Peyer's patch (tissue), 4 donors: ENCODE measurements around the gene FAM237B. TPM values are rescaled to one million over a fixed set of nuclear protein-coding genes. Genes with fewer than 3 reads are reported as not detected.

Experiments used
- DNase-seq, 3 donors: peaks; one replicate each; pipeline ENCODE4 v3.0.0-alpha.2; 2017 to 2019
- H3K27ac ChIP-seq, 4 donors: fragments of 200-600 bp; sonication (generic); one replicate each; pipeline ENCODE4 v1.5.1; 2016 to 2019
- H3K27me3 ChIP-seq, 2 donors: fragments of 200-600 bp; sonication (generic); one replicate each; pipeline ENCODE4 v1.5.1; 2019
- H3K36me3 ChIP-seq, 3 donors: fragments of 200-600 bp; sonication (generic); one replicate each; pipeline ENCODE4 v1.5.1; 2016 to 2019
- H3K4me1 ChIP-seq, 4 donors: fragments of 200-600 bp; sonication (generic); one replicate each; pipeline ENCODE4 v1.5.1; 2016 to 2019
- H3K4me3 ChIP-seq, 4 donors: fragments of 200-600 bp; sonication (generic); 1 replicate in 3 of 4; 2 replicates in 1 of 4; pipeline ENCODE4 v1.5.1; 2016 to 2019; ENCODE audit warnings: mild to moderate bottlenecking in 1 of 4
- H3K9me3 ChIP-seq, 4 donors: fragments of 200-600 bp; sonication (generic); one replicate each; pipeline ENCODE4 v1.5.1; 2016 to 2019; ENCODE audit warnings: mild to moderate bottlenecking in 1 of 4
- POLR2A ChIP-seq, 2 donors: fragments of 450-650 bp; IDR thresholded peaks; one replicate each; pipeline ENCODE4 v1.5.1; 2017; ENCODE audit warnings: antibody characterized with exemption in 2 of 2, mild to moderate bottlenecking in 2 of 2, moderate library complexity in 2 of 2
- total RNA-seq, 4 donors: library from RNA; depleted of rRNA; stranded (reverse); fragments of >200 nt; gene quantifications; one replicate each; pipeline ENCODE4 v1.1.0, GENCODE V29; 2016
- TF ChIP-seq, protein P1 (sequence below), 6 experiments: fragments of 450-650 bp in 4 of 6; fragments of 200-600 bp in 2 of 6; sonication (generic) in 1 of 6; IDR thresholded peaks; one replicate each; pipeline ENCODE4 v1.5.1; 2017 to 2019; ENCODE audit warnings: antibody characterized with exemption in 6 of 6, mild to moderate bottlenecking in 3 of 6, moderate library complexity in 1 of 6

FAM237B gene
- total RNA-seq, 4 donors from 2014 or later = not detected

DNA sequence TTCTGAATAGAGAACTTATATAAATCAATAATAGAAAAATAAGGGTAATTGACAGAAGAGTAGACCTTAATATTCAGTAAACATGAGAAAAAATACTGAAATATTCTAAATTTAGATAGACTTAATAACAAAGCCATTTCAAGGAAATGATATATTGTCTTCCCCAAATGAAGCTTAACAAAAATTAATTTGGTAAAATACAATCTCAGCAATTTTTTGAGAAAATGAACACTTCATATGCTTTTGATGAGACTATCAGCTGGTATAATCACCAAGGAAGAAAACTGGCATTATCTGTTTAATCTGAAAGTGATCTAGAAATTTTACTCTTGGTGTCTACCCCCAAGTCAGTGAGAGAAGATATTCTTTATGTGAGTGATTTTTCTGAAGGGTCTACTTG lies 1.7 kb upstream of the FAM237B start:
- peaks cover 0 to 8% (median 0%) of the 10 kb centered on the region in 4 donors for H3K4me1 ChIP-seq
- H3K4me3 ChIP-seq = no peak overlapping the region
- H3K27me3 ChIP-seq = peaks cover 0 to 14% of the 10 kb centered on the region in 2 donors
- H3K27ac ChIP-seq = no peak overlapping the region
- H3K9me3 ChIP-seq = no peaks in the 10 kb centered on the region
- H3K36me3 ChIP-seq = no peaks in the 10 kb centered on the region
- DNase-seq = no peak
- TF ChIP-seq, protein P1, sequence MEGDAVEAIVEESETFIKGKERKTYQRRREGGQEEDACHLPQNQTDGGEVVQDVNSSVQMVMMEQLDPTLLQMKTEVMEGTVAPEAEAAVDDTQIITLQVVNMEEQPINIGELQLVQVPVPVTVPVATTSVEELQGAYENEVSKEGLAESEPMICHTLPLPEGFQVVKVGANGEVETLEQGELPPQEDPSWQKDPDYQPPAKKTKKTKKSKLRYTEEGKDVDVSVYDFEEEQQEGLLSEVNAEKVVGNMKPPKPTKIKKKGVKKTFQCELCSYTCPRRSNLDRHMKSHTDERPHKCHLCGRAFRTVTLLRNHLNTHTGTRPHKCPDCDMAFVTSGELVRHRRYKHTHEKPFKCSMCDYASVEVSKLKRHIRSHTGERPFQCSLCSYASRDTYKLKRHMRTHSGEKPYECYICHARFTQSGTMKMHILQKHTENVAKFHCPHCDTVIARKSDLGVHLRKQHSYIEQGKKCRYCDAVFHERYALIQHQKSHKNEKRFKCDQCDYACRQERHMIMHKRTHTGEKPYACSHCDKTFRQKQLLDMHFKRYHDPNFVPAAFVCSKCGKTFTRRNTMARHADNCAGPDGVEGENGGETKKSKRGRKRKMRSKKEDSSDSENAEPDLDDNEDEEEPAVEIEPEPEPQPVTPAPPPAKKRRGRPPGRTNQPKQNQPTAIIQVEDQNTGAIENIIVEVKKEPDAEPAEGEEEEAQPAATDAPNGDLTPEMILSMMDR (IDR thresholded peaks at IDR 0.05) = no peak
- no peak for TF ChIP-seq POLR2A (IDR thresholded peaks at IDR 0.05)

DNA sequence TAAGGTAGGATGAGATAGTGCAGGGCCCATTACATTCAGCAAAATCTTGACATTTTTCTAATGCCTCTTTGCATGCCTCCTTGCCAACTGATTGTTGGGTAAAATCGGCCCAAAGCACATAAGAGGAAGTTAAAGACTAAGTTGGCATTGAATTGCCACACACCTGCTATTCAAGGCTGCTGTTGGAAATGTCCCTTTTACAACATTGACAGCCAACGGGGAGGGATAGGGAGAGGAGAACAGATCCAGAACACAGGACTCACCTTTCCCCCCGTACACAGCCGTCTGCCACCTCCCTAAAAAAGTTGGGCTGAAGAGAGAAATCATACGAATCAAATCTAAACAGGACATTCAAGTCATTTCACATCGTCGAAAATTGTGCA lies 695 bp downstream of the FAM237B start:
- H3K4me3 ChIP-seq = no peak overlapping the region
- H3K36me3 ChIP-seq = no peaks in the 10 kb centered on the region
- H3K27me3 ChIP-seq = peaks cover 0 to 14% of the 10 kb centered on the region in 2 donors
- DNase-seq = no peak
- H3K9me3 ChIP-seq = no peaks in the 10 kb centered on the region
- H3K27ac ChIP-seq = no peak overlapping the region
- peaks cover 0 to 8% (median 0%) of the 10 kb centered on the region in 4 donors for H3K4me1 ChIP-seq
- TF ChIP-seq, protein P1 (IDR thresholded peaks at IDR 0.05) = no peak
- TF ChIP-seq POLR2A (IDR thresholded peaks at IDR 0.05) = no peak

DNA sequence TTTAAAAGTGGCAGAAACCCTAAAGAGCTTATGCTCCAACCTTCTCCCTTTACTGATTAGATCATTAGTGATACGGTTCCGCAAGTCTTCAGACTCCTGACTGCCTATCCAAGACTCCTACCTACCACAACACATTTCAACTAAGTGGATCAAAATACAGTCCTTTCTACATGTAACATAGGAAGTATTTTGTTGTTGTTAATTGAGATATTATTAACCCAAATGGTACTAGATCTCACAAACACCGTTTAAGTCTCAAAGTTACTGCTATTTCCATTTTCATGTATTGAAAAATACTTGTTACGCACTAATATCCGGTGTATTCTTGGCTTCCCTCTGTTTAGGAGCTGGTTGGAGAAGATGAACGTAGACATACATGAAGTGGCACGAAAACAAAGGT lies 1.1 kb downstream of the FAM237B start:
- Histone ChIP-seq H3K27me3 (peaks cover 0 to 14% of the 10 kb centered on the region in 2 donors), H3K9me3 (no peaks in the 10 kb centered on the region), H3K36me3 (no peaks in the 10 kb centered on the region), H3K4me1 (peaks cover 0 to 8% (median 0%) of the 10 kb centered on the region in 4 donors), H3K27ac (no peak overlapping the region), H3K4me3 (no peak overlapping the region)
- no peak for DNase-seq
- TF ChIP-seq, protein P1 (IDR thresholded peaks at IDR 0.05) = no peak
- no peak for TF ChIP-seq POLR2A (IDR thresholded peaks at IDR 0.05)

DNA sequence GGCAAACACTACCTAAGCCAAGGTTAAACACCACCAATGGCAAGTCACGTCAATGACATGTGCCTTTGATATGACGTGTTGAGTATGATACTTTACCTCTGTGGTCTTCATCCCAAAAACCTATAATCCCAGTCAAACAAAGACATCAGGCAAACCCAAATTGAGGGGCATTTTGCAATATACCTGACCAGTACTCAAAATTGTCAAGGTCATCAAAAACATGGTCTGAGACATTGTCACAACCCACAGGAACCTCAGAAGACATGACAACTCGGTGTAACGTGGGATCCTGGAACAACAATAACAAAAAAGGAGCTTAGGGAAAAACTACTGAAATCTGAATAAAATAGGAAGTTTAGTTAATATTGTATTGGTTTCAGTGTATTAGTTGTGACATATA lies 7.2 kb downstream of the FAM237B start:
- DNase-seq = no peak
- TF ChIP-seq, protein P1 (IDR thresholded peaks at IDR 0.05) = no peak
- TF ChIP-seq POLR2A (IDR thresholded peaks at IDR 0.05) = no peak
- Histone ChIP-seq H3K4me1 (no peaks in the 10 kb centered on the region), H3K36me3 (no peaks in the 10 kb centered on the region), H3K9me3 (no peaks in the 10 kb centered on the region), H3K27me3 (no peaks in the 10 kb centered on the region), H3K27ac (no peak overlapping the region), H3K4me3 (no peak overlapping the region)

DNA sequence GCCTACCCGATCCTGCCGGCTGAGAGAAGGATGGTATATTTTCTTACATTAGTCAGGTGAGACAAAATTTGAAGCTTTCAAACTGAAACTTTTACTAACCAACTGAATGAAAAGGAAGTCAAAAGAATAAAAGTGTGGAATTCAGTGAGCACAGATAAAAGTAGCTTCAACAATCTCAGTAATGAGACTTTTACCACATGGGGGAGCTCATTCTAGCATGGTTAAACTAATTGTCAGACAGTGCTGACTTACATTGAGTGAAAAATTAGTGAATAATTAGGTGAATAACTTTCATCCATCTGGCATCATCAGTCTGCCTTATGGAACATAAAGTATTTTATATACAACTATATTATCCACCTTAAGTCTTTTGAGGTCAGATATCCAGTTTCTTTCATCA lies 8.4 kb downstream of the FAM237B start:
- Histone ChIP-seq H3K27ac (no peak overlapping the region), H3K27me3 (no peaks in the 10 kb centered on the region), H3K4me3 (no peak overlapping the region), H3K36me3 (no peaks in the 10 kb centered on the region), H3K4me1 (no peaks in the 10 kb centered on the region), H3K9me3 (no peaks in the 10 kb centered on the region)
- TF ChIP-seq POLR2A (IDR thresholded peaks at IDR 0.05) = no peak
- TF ChIP-seq, protein P1 (IDR thresholded peaks at IDR 0.05) = peak in 3 of 6 experiments; percentile 27 to 46 (median 32)
- DNase-seq = no peak

DNA sequence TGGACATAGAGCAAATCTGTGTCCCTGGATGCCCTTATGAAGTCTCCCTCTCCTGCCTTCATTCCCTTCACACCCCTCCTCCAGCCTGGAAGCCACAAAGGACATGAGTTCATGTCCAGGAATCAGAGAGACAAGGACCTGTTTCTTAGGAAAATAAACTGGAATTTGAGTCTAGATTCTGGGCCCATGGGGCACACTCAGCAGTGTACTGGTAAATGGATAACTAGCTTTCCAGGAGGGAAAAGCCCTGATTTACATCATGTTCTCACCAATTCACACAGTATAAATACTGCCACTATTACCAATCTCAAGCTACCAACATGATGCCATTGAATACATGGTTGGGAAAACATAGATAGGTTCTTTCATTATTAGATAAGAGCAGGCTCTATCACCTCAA lies 9.9 kb downstream of the FAM237B start:
- TF ChIP-seq POLR2A (IDR thresholded peaks at IDR 0.05) = no peak
- TF ChIP-seq, protein P1 (IDR thresholded peaks at IDR 0.05) = no peak
- Histone ChIP-seq H3K27me3 (no peaks in the 10 kb centered on the region), H3K36me3 (no peaks in the 10 kb centered on the region), H3K4me3 (no peak overlapping the region), H3K4me1 (no peaks in the 10 kb centered on the region), H3K9me3 (no peaks in the 10 kb centered on the region), H3K27ac (no peak overlapping the region)
- DNase-seq = no peak
